Progenitor cell of endocrine pancreas (in vitro differentiated cells): ENCODE results near the gene PIKFYVE. TPM values are rescaled to one million over a fixed set of nuclear protein-coding genes. Genes with fewer than 3 reads are reported as not detected.

ENCODE experiments used
- DNase-seq: peaks from one replicate; pipeline ENCODE4 v3.0.0; 2021; ENCODE audit warnings: low spot score; ENCODE audit not compliant: unreplicated experiment
- H3K27ac Mint-ChIP-seq: 2 replicates; pipeline ENCODE4 v1.8.0; 2021; ENCODE audit warnings: mild to moderate bottlenecking, moderate library complexity, mixed read lengths
- H3K27me3 Mint-ChIP-seq: 2 replicates; pipeline ENCODE4 v1.8.0; 2021; ENCODE audit warnings: mixed read lengths
- H3K36me3 Mint-ChIP-seq: 2 replicates; pipeline ENCODE4 v1.8.0; 2022; ENCODE audit warnings: mixed read lengths; ENCODE audit not compliant: insufficient read depth
- H3K4me1 Mint-ChIP-seq: 2 replicates; pipeline ENCODE4 v1.8.0; 2021; ENCODE audit warnings: low read depth, mixed read lengths
- H3K4me3 Mint-ChIP-seq: 2 replicates; pipeline ENCODE4 v1.8.0; 2021; ENCODE audit warnings: low read depth, mild to moderate bottlenecking, moderate library complexity, mixed read lengths
- H3K9me3 Mint-ChIP-seq: 2 replicates; pipeline ENCODE4 v1.8.0; 2021; ENCODE audit warnings: low read depth, mixed read lengths
- CTCF ChIP-seq: fragments of 200-600 bp; sonication (generic); IDR thresholded peaks from one replicate; pipeline ENCODE4 v1.5.0; 2021; ENCODE audit warnings: antibody characterized with exemption, mild to moderate bottlenecking; ENCODE audit not compliant: unreplicated experiment
- total RNA-seq: library from RNA; stranded (reverse); gene quantifications from 2 replicates; pipeline ENCODE4 v1.2.1, GENCODE V29; 2021

PIKFYVE gene
- total RNA-seq, 1 donor from 2014 or later: 38.4 TPM

DNA sequence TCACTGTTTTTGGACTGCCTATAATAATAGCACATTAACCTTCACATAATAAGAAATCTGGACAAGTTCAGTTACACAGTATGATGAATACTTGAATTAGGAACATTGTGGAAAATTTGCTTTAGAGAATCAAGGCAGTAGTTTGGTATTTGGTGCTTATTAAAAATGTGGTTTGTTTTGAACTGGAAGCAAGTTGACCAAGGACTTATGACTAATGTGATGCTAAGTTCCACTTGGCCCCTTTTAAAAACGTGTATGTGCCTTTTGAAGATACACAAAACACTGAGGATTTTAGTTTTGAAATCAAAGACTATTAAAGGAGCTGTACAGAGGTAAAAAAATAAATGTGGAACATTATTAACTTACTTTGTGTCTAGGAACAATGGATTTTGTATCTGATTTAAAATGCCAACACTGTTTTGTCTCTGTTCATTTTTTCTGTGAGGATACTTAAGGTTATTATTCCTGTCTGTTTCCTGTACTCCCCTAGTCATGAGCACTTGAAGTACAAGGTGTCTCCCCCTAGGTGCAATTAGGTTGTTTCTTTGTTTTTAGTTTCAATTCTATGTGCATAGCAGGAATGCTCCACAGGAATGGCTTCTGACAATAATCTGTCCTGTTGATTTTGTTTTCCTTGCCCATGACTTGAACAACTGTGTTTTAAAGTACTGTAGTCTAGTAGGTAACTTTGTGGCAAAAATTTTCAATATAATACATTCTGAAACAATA is 91.0 kb downstream of the PIKFYVE start:
- no peak overlapping the region for H3K27ac Mint-ChIP-seq
- DNase-seq: no peak
- no peaks in the 10 kb centered on the region for H3K27me3 Mint-ChIP-seq
- peaks cover 3% of the 10 kb centered on the region for H3K9me3 Mint-ChIP-seq
- TF ChIP-seq CTCF: no peak
- H3K36me3 Mint-ChIP-seq: peaks cover 27% of the 10 kb centered on the region
- H3K4me1 Mint-ChIP-seq: peaks cover 2% of the 10 kb centered on the region
- no peak overlapping the region for H3K4me3 Mint-ChIP-seq

GRCh38 chr2:208358758-208359631 is 92.9 kb downstream of the PIKFYVE start:
- peaks cover 7% of the 10 kb centered on the region for H3K9me3 Mint-ChIP-seq
- no peaks in the 10 kb centered on the region for H3K4me1 Mint-ChIP-seq
- H3K27me3 Mint-ChIP-seq: no peaks in the 10 kb centered on the region
- H3K27ac Mint-ChIP-seq: no peak overlapping the region
- H3K36me3 Mint-ChIP-seq: peaks cover 17% of the 10 kb centered on the region
- DNase-seq: no peak
- no peak overlapping the region for H3K4me3 Mint-ChIP-seq
- TF ChIP-seq CTCF: no peak

GRCh38 chr2:208359632-208359986 is 93.6 kb downstream of the PIKFYVE start:
- Mint-ChIP-seq H3K4me3 (no peak overlapping the region), H3K9me3 (peaks cover 14% of the 10 kb centered on the region), H3K27ac (no peak overlapping the region), H3K36me3 (peaks cover 18% of the 10 kb centered on the region), H3K27me3 (no peaks in the 10 kb centered on the region), H3K4me1 (no peaks in the 10 kb centered on the region)
- TF ChIP-seq CTCF: no peak
- no peak for DNase-seq

GRCh38 chr2:208360259-208361076 is 94.4 kb downstream of the PIKFYVE start:
- no peak for DNase-seq
- Mint-ChIP-seq H3K9me3 (peaks cover 19% of the 10 kb centered on the region), H3K4me3 (no peak overlapping the region), H3K36me3 (peaks cover 17% of the 10 kb centered on the region), H3K4me1 (no peaks in the 10 kb centered on the region), H3K27me3 (no peaks in the 10 kb centered on the region), H3K27ac (no peak overlapping the region)
- no peak for TF ChIP-seq CTCF

- H3K4me3 Mint-ChIP-seq: no peak overlapping the region
- H3K36me3 Mint-ChIP-seq: peaks cover 17% of the 10 kb centered on the region
- TF ChIP-seq CTCF: no peak
- H3K27me3 Mint-ChIP-seq: no peaks in the 10 kb centered on the region
- no peak for DNase-seq
- no peak overlapping the region for H3K27ac Mint-ChIP-seq
- peaks cover 19% of the 10 kb centered on the region for H3K9me3 Mint-ChIP-seq
- H3K4me1 Mint-ChIP-seq: no peaks in the 10 kb centered on the region
Measured at GRCh38 chr2:208361077-208361441, 95.0 kb downstream of the PIKFYVE start.
